ENCODE data around the gene FBXO45.
"Not testable (repeated sequence)": the region's sequence is repeated elsewhere in the genome, so short reads cannot be mapped to it uniquely, and the experiment has no call there.

The FBXO45 gene

GRCh38 chr3:196558476-196558875, 10.0 kb upstream of the FBXO45 start:
- no peak for DNase-seq

- DNase-seq: no peak
Observed at GRCh38 chr3:196559826-196560225, 8.6 kb upstream of the FBXO45 start.

GRCh38 chr3:196563721-196564225, 4.7 kb upstream of the FBXO45 start:
- DNase-seq: no peak

GRCh38 chr3:196569003-196569516, 600 bp downstream of the FBXO45 start:
- DNase-seq: peak; percentile 74

GRCh38 chr3:196570332-196570731, 1.9 kb downstream of the FBXO45 start:
- DNase-seq: not testable (repeated sequence)

- no peak for DNase-seq
Observed at GRCh38 chr3:196572389-196572788, 3.9 kb downstream of the FBXO45 start.

- no peak for DNase-seq
Observed at GRCh38 chr3:196585044-196585757, 16.7 kb downstream of the FBXO45 start.

- DNase-seq: no peak
Observed at GRCh38 chr3:196590279-196590678, 21.8 kb downstream of the FBXO45 start.

- no peak for DNase-seq
Observed at GRCh38 chr3:196596355-196596754, 27.9 kb downstream of the FBXO45 start.

GRCh38 chr3:196597971-196598733, 29.7 kb downstream of the FBXO45 start:
- DNase-seq: not testable (repeated sequence)

GRCh38 chr3:196599734-196600128, 31.3 kb downstream of the FBXO45 start:
- DNase-seq: no peak

GRCh38 chr3:196600359-196600758, 31.9 kb downstream of the FBXO45 start:
- no peak for DNase-seq

- no peak for DNase-seq
Observed at GRCh38 chr3:196602673-196603072, 34.2 kb downstream of the FBXO45 start.

GRCh38 chr3:196603683-196604082, 35.2 kb downstream of the FBXO45 start:
- DNase-seq: peak; percentile 9

GRCh38 chr3:196604548-196604947, 36.1 kb downstream of the FBXO45 start:
- no peak for DNase-seq

- no peak for DNase-seq
Observed at GRCh38 chr3:196608693-196609092, 40.2 kb downstream of the FBXO45 start.

GRCh38 chr3:196609343-196609775, 40.9 kb downstream of the FBXO45 start:
- peak; percentile 86 for DNase-seq

GRCh38 chr3:196609805-196610515, 41.5 kb downstream of the FBXO45 start:
- DNase-seq: no peak

- no peak for DNase-seq
Observed at GRCh38 chr3:196611761-196612483, 43.5 kb downstream of the FBXO45 start.

- DNase-seq: not testable (repeated sequence)
Observed at GRCh38 chr3:196615234-196615633, 46.8 kb downstream of the FBXO45 start.

- no peak for DNase-seq
Observed at GRCh38 chr3:196617256-196617655, 48.8 kb downstream of the FBXO45 start.

GRCh38 chr3:196619223-196619622, 50.8 kb downstream of the FBXO45 start:
- no peak for DNase-seq

Data from DMS53 (cell line).